Measurements from ENCODE around the gene DPF1.

GRCh38 chr19:38175422-38175821 is 48.6 kb downstream of the DPF1 start:
- TF ChIP-seq, protein P1, sequence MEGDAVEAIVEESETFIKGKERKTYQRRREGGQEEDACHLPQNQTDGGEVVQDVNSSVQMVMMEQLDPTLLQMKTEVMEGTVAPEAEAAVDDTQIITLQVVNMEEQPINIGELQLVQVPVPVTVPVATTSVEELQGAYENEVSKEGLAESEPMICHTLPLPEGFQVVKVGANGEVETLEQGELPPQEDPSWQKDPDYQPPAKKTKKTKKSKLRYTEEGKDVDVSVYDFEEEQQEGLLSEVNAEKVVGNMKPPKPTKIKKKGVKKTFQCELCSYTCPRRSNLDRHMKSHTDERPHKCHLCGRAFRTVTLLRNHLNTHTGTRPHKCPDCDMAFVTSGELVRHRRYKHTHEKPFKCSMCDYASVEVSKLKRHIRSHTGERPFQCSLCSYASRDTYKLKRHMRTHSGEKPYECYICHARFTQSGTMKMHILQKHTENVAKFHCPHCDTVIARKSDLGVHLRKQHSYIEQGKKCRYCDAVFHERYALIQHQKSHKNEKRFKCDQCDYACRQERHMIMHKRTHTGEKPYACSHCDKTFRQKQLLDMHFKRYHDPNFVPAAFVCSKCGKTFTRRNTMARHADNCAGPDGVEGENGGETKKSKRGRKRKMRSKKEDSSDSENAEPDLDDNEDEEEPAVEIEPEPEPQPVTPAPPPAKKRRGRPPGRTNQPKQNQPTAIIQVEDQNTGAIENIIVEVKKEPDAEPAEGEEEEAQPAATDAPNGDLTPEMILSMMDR (IDR thresholded peaks at IDR 0.05; ENCODE audit: low read depth, low read length, missing input control) = no peak
- TF ChIP-seq MAX (IDR thresholded peaks at IDR 0.05) (no peak), NR2F2 (IDR thresholded peaks at IDR 0.05) (no peak), JUND (IDR thresholded peaks at IDR 0.05) (no peak), HNF4G (IDR thresholded peaks at IDR 0.05) (no peak), TAF1 (conservative IDR thresholded peaks at IDR 0.05) (no peak), GABPA (IDR thresholded peaks at IDR 0.05 in 1 of 2, conservative IDR thresholded peaks at IDR 0.05 in 1 of 2) (no peak), RAD21 (IDR thresholded peaks at IDR 0.05) (no peak), YY1 (IDR thresholded peaks at IDR 0.05) (no peak), SP1 (IDR thresholded peaks at IDR 0.05) (no peak), FOXA2 (IDR thresholded peaks at IDR 0.05) (no peak)
- TF ChIP-seq, protein P2, sequence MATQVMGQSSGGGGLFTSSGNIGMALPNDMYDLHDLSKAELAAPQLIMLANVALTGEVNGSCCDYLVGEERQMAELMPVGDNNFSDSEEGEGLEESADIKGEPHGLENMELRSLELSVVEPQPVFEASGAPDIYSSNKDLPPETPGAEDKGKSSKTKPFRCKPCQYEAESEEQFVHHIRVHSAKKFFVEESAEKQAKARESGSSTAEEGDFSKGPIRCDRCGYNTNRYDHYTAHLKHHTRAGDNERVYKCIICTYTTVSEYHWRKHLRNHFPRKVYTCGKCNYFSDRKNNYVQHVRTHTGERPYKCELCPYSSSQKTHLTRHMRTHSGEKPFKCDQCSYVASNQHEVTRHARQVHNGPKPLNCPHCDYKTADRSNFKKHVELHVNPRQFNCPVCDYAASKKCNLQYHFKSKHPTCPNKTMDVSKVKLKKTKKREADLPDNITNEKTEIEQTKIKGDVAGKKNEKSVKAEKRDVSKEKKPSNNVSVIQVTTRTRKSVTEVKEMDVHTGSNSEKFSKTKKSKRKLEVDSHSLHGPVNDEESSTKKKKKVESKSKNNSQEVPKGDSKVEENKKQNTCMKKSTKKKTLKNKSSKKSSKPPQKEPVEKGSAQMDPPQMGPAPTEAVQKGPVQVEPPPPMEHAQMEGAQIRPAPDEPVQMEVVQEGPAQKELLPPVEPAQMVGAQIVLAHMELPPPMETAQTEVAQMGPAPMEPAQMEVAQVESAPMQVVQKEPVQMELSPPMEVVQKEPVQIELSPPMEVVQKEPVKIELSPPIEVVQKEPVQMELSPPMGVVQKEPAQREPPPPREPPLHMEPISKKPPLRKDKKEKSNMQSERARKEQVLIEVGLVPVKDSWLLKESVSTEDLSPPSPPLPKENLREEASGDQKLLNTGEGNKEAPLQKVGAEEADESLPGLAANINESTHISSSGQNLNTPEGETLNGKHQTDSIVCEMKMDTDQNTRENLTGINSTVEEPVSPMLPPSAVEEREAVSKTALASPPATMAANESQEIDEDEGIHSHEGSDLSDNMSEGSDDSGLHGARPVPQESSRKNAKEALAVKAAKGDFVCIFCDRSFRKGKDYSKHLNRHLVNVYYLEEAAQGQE (IDR thresholded peaks at IDR 0.05) = no peak
- TF ChIP-seq, protein P3, sequence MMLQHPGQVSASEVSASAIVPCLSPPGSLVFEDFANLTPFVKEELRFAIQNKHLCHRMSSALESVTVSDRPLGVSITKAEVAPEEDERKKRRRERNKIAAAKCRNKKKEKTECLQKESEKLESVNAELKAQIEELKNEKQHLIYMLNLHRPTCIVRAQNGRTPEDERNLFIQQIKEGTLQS (IDR thresholded peaks at IDR 0.05) = no peak

Measured in liver (tissue), 3 donors.